ENCODE data around the gene PES1. TPM values are rescaled to one million over a fixed set of nuclear protein-coding genes. Genes with fewer than 3 reads are reported as not detected.
"Not testable (repeated sequence)": the region's sequence is repeated elsewhere in the genome, so short reads cannot be mapped to it uniquely, and the experiment has no call there.

The PES1 gene
- total RNA-seq, 1 experiment from 2014 or later, result 74.0 TPM

- no peak for DNase-seq (ENCODE audit: low spot score)
These were observed 36.2 kb downstream of the PES1 start for GRCh38 chr22:30555282-30556210.

- DNase-seq (ENCODE audit: low spot score), result no peak
These were observed 37.7 kb downstream of the PES1 start for GRCh38 chr22:30553971-30554370.

- DNase-seq (ENCODE audit: low spot score), result no peak
These were observed 39.0 kb downstream of the PES1 start for GRCh38 chr22:30552719-30553118.

GRCh38 chr22:30551813-30552212, 39.9 kb downstream of the PES1 start:
- not testable (repeated sequence) for DNase-seq (ENCODE audit: low spot score)

GRCh38 chr22:30547188-30547587, 44.5 kb downstream of the PES1 start:
- no peak for DNase-seq (ENCODE audit: low spot score)

- no peak for DNase-seq (ENCODE audit: low spot score)
These were observed 45.1 kb downstream of the PES1 start, which contains the start of gene SEC14L6 for GRCh38 chr22:30546616-30547015. Gene SEC14L6 (minus strand): TSS chr22:30546741. CDS start chr22:30546682, 59 bp downstream.

GRCh38 chr22:30542811-30543188, 48.9 kb downstream of the PES1 start:
- DNase-seq (ENCODE audit: low spot score), result no peak

- no peak for DNase-seq (ENCODE audit: low spot score)
These were observed 49.5 kb downstream of the PES1 start for GRCh38 chr22:30541961-30542810.

- DNase-seq (ENCODE audit: low spot score), result not testable (repeated sequence)
These were observed 50.2 kb downstream of the PES1 start for GRCh38 chr22:30541511-30541910.

GRCh38 chr22:30539368-30539767, 52.3 kb downstream of the PES1 start:
- no peak for DNase-seq (ENCODE audit: low spot score)

GRCh38 chr22:30538280-30538679, 53.4 kb downstream of the PES1 start:
- no peak for DNase-seq (ENCODE audit: low spot score)

GRCh38 chr22:30537083-30537731, 54.5 kb downstream of the PES1 start:
- DNase-seq (ENCODE audit: low spot score), result no peak

GRCh38 chr22:30535182-30535581, 56.5 kb downstream of the PES1 start:
- no peak for DNase-seq (ENCODE audit: low spot score)

- no peak for DNase-seq (ENCODE audit: low spot score)
These were observed 59.8 kb downstream of the PES1 start for GRCh38 chr22:30531651-30532608.

GRCh38 chr22:30526656-30527055, 65.1 kb downstream of the PES1 start:
- no peak for DNase-seq (ENCODE audit: low spot score)

Other genes with a start within 250 kb of the PES1 start
- gene SF3A1, start 235.0 kb downstream of the PES1 start, total RNA-seq (2014; rRNA removed; shearing (Covaris generic)), result 42.3 and 50.8 TPM in 2 replicates
- 3.6 and 5.5 TPM in 2 replicates for gene CCDC157, start 234.9 kb downstream of the PES1 start, total RNA-seq (2014; rRNA removed; shearing (Covaris generic))
- gene RNF215, start 204.5 kb downstream of the PES1 start, total RNA-seq (2014; rRNA removed; shearing (Covaris generic)), result 4.8 and 9.5 TPM in 2 replicates
- gene SEC14L2, start 194.9 kb downstream of the PES1 start, total RNA-seq (2014; rRNA removed; shearing (Covaris generic)), result 2.2 and 3.0 TPM in 2 replicates
- gene MTFP1, start 166.1 kb downstream of the PES1 start, total RNA-seq (2014; rRNA removed; shearing (Covaris generic)), result 43.7 and 46.8 TPM in 2 replicates
- gene SEC14L3, start 119.9 kb downstream of the PES1 start, total RNA-seq (2014; rRNA removed; shearing (Covaris generic)), result not detected in 2 replicates
- 0.23 and 0.46 TPM in 2 replicates for gene SEC14L4, start 86.2 kb downstream of the PES1 start, total RNA-seq (2014; rRNA removed; shearing (Covaris generic))
- gene SEC14L6, start 45.2 kb downstream of the PES1 start, total RNA-seq (2014; rRNA removed; shearing (Covaris generic)), result not detected in 2 replicates
- gene GAL3ST1, start 17.2 kb downstream of the PES1 start, total RNA-seq (2014; rRNA removed; shearing (Covaris generic)), result 7.8 and 8.1 TPM in 2 replicates
- 13.2 and 19.0 TPM in 2 replicates for gene TCN2, start 15.3 kb upstream of the PES1 start, total RNA-seq (2014; rRNA removed; shearing (Covaris generic))
- gene SLC35E4, start 43.9 kb upstream of the PES1 start, total RNA-seq (2014; rRNA removed; shearing (Covaris generic)), result 14.2 and 22.1 TPM in 2 replicates
- 8.3 and 8.5 TPM in 2 replicates for gene DUSP18, start 76.0 kb upstream of the PES1 start, total RNA-seq (2014; rRNA removed; shearing (Covaris generic))
- 4.1 and 8.2 TPM in 2 replicates for gene OSBP2, start 103.0 kb upstream of the PES1 start, total RNA-seq (2014; rRNA removed; shearing (Covaris generic))